HL-60/S4 treated with phorbol 12-myristate 13-acetate at 8.2 ng/mL for 4 days and 3 days (cell line): Measurements from ENCODE around the gene DPYSL4.

Experiments used
- in situ Hi-C: fragments of 300-500 bp; cut with MboI; formaldehyde crosslinking; loops from 2 replicates; pipeline ENCODE4 v1.15.0; 2022; ENCODE audit warnings: low sequenced_read_pairs

DPYSL4 gene

DNA sequence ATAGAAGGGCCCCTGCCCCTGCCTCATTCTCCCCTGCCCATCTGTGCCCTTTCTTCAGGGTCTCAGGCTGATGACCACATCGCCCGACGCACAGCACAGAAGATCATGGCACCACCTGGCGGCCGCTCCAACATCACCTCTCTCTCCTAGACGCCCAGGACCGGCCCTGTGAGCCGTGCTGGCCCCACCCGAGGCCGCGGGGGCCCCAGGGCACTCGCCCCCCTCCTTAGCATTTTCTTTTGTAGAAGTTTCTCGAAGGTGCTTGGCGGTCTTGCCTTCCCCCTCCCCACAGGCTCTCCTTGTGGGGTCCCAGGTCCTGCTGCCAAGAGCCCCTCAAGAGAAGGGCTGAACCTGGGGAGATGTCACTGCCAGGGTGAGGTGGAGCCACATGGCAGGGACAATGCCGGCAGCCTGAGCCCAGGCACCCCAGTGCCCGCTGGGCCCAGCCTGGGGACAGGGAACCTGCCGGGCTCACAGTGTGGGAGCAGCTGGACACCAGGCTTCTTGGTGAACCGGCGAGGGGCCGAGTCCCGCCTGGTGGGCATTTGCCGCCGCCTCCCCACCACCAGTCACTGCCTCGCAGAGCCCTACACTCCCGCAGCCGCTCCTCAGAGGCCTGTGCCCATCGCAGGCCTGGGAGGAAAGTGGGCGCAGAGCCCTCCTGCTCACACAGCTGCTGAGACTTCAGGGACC is 18.2 kb downstream of the DPYSL4 start:
- in situ Hi-C loops, result loop anchor here (25.0 kb wide), 1 partner anchor 432 kb away; no protein-coding TSS in a partner anchor

DNA sequence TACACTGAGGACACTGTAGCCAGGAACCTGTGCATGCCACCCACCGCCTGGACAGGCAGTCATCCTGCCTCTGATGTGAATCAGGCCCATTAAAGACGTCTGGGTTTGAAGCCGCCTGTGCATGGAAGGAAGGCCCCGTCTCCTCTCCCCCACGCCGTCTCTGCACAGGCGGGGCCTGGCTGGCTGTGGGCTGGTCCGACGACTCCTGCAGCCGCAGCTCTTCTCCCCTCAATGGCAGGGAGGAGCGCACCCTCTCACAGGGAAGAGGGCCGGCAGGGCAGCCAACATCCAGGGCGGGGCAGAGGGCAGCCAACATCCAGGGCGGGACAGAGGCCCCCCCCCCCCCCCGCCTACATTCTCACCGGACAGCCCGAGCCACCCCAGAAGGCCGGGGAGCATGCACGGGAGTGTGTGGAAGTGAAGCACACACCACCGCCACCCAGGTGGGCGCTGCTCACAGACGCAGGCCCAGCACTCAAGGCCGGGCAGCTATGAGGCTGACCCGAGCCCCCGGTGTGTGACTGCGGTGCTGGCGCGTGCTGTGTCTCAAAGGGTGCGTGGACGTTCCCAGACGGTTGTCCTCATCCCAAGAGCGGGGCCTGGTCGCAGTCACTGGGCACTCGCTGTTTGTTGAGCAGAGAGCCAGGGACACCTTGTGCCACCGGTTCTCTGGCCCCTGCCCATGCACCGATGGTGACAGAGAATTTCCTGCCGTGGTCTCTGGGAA is 19.1 kb downstream of the DPYSL4 start:
- in situ Hi-C loops, result loop anchor here (25.0 kb wide), 1 partner anchor 431 kb away; no protein-coding TSS in a partner anchor

GRCh38 chr10:132206377-132206745 is 19.6 kb downstream of the DPYSL4 start:
- in situ Hi-C loops, result loop anchor here (25.0 kb wide), 1 partner anchor 431 kb away; no protein-coding TSS in a partner anchor

DNA sequence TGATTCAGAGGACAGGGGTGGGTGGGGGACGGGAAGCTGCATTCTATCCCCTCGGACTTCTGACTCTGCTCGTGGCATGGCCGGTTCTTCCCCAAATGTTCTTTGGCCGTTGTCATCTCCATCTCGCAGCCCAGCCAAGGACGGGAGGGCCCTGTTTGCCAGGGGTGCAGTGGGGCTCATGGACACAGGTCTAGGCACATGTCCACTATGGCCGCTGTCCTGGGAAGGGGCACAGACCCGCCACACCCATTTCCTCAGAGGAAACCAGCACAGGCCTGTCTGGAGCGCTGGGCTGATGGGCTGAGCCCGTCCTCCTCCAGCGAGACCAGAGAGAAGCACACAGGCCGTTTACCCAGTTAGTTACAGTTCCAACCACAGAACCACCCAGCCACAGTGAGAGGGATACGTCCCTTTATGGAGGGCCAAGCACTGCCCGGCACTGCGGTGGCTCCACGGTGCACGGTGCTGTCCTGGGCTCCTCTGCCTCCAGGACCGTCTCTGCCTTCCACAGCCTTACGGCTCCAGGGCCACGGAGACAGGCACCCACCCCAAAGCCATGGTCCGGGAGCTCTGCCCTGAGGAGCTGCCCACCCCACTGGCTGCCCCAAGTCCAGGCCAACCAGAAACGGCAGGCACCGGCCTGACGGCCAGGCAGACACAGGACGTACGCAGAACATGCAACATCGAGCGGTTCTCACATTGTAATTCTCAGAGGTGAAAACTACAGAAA is 20.2 kb downstream of the DPYSL4 start:
- in situ Hi-C loops, result loop anchor here (25.0 kb wide), 1 partner anchor 430 kb away; no protein-coding TSS in a partner anchor

DNA sequence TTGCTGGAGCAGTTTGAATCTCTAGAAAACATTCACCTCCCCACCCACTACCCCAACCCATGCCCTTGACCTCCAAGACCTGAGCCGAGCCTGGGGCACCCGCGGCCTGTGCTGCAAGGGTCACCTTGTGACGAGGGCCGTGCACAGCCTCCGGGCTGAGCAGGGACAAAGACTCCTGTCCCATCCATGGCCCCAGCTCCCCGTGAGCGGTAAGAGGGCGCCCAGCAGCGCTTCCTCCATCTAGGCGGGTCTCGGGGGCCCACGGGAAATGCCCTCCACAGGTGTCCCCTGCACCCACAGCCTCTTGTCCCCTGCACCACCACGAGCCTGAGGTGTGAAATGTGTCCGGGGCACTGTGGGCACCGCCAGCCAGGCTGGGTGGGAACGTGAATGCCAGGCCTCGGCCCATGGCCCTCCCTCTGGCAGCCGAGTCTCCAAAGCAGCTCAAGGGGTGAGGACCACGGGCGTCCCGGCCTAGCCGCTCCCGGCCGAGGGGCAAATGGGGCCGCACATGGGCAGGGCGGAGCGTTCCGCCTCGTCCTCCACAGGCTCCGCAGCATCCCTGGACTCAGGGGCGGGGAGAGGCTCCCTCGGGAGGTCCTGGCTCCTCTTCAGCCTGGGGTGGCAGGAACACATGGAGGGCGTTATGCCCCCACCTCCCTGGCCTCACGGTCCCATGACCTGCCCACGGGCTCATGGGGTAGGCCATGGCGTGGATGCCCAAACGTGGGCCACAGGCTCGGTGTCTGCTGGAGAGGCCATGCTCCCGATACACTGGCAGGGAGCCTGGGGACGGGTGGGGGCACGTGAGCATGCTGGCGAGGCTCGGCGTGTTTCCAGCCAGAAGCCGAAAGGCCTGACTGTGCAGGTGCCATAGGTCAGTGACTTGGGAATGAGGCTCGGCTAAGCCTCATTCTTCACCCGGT is 21.1 kb downstream of the DPYSL4 start:
- in situ Hi-C loops, result loop anchor here (25.0 kb wide), 1 partner anchor 430 kb away; no protein-coding TSS in a partner anchor

DNA sequence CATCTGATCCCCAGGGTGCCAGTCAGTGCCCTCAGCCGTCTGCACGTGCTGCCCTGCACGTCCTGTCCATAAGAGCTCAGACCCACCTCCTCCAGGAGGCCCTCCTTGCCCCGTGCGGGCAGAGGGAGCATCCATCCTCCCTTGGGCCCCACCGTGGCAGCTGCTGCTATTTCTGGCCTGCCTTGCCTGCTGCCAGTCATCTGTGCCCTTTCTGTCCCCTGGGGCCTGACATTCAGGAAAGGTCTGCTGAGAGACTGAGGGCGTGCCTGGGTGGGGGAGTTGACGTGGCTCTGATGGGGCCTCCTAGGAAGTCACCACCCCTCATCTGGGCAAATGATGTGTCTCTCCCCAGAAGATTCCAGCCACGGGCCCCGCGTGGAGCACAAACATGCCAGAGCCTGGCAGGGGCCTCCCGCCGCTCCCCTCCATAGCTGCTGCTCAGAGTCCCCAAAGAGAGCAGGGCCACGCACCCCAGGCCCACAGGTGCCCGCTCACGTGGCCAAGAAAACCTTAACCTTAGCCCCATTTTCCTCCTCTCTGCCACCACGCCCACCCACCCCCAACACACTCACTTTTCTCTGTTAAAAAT is 21.8 kb downstream of the DPYSL4 start:
- in situ Hi-C loops, result loop anchor here (25.0 kb wide), 1 partner anchor 429 kb away; no protein-coding TSS in a partner anchor

- in situ Hi-C loops, result loop anchor here (25.0 kb wide), 1 partner anchor 428 kb away; no protein-coding TSS in a partner anchor
Observed at GRCh38 chr10:132209130-132209529, 22.4 kb downstream of the DPYSL4 start.

GRCh38 chr10:132209978-132210530 is 23.3 kb downstream of the DPYSL4 start:
- in situ Hi-C loops, result loop anchor here (25.0 kb wide), 1 partner anchor 427 kb away; no protein-coding TSS in a partner anchor

DNA sequence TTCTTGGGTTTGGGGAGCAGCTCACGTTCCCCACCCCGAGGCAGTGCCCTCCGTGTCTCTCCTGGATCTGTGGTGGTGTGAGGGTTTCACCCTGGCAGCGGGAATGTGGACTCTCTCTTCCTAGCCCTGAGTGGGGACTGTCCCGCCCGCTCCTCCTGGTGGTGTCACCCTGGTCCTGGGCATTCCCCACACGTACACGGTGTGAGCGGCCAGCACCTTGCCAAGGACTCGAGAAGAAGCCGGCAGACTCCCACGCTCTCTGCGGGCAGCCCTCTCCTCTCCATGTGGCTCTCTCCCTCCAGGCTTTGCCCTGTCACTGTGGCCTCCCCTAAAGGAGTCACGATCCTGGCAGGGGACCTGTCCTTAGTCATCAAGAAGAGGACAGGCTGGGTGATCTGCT is 24.0 kb downstream of the DPYSL4 start:
- in situ Hi-C loops, result loop anchor here (25.0 kb wide), 1 partner anchor 427 kb away; no protein-coding TSS in a partner anchor

- in situ Hi-C loops, result loop anchor here (25.0 kb wide), 1 partner anchor 426 kb away; no protein-coding TSS in a partner anchor
Observed at GRCh38 chr10:132211246-132211645, 24.5 kb downstream of the DPYSL4 start.

- in situ Hi-C loops, result loop anchor here (25.0 kb wide), 1 partner anchor 424 kb away; no protein-coding TSS in a partner anchor
Observed at GRCh38 chr10:132212816-132213215, 26.1 kb downstream of the DPYSL4 start.

DNA sequence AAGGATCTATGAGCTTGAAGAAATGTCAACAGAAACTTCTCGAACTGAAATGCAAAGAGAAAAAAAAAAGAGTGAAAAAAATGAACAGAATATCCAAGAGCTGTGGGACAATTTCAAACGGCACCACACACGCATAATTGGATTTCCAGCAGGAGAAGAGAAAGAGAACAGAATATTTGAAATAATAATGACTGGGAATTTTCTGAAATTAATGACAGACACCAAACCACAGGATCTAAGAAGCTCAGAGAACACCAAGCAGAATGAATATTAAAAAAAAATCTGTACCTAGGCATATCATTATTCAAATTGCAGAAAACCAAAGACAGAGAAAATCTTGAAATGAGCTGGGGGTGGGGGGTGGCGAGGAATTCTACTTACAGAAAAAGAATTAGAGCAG is 27.2 kb downstream of the DPYSL4 start:
- in situ Hi-C loops, result loop anchor here (25.0 kb wide), 1 partner anchor 423 kb away; no protein-coding TSS in a partner anchor

- in situ Hi-C loops, result loop anchor here (25.0 kb wide), 1 partner anchor 421 kb away; no protein-coding TSS in a partner anchor
Observed at GRCh38 chr10:132216441-132216840, 29.7 kb downstream of the DPYSL4 start.

DNA sequence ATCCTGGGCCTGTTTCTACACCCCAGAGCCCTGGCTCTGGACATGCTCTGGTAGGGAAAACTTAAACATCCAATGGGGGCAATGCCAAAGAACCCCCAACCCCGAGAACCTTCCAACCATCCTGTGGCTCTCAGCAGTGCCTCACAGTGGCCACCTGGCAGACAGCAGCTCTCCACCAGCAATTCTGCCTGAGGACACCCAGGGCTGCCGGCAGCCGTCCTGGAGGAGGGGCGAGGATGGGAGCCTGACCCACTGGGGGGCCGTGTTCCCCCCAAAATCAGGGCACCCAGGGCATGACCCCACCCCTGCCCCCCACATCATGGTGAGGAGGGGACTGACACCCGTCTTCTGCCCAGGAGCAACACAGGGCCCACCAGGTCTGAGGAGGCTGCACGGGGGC is 32.7 kb downstream of the DPYSL4 start:
- in situ Hi-C loops, result loop anchor here (25.0 kb wide), 1 partner anchor 418 kb away; no protein-coding TSS in a partner anchor

DNA sequence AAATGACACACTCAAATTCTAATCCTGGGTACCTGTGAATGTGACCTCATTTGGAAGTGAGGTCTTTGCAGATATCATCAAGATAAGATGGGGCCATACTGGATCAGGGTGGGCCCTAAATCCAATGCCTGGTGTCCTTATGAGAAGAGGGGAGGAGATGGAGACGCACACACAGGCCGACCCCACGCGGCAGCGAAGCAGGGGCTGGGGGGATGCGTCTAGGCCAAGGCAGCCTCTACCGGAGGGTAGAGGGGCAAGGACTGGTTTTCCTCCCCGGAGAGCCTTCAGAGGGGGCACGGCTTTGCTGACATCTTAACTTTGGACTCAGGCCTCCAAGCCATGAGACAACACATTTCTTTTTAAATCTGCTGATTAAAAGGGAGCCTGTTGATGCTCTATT is 33.3 kb downstream of the DPYSL4 start:
- in situ Hi-C loops, result loop anchor here (10.0 to 25.0 kb wide), 2 partner anchors 235 to 417 kb away; no protein-coding TSS in a partner anchor

GRCh38 chr10:132220996-132221395 is 34.2 kb downstream of the DPYSL4 start:
- in situ Hi-C loops, result loop anchor here (10.0 to 25.0 kb wide), 2 partner anchors 234 to 416 kb away; no protein-coding TSS in a partner anchor

DNA sequence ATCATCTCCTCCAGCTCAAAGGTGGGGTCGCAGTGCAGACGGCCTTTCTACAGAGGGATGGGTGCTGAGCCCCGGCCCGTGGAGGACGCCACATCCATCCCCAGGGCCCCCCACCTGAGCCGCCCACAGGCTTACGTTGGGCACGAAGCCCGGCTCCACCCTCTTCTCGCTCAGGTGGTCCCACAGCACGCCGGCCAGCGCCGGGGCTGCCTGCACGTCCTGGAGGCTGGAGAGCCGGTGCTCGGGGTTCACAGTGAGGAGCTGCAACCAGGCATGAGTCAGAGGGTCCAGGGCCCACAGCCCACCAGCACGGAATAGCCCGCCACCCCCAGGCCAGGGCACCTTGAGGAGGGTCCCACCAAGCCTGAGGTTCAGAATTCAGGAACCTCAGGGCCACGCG is 36.0 kb downstream of the DPYSL4 start:
- in situ Hi-C loops, result loop anchor here (10.0 to 25.0 kb wide), 2 partner anchors 232 to 415 kb away; no protein-coding TSS in a partner anchor

DNA sequence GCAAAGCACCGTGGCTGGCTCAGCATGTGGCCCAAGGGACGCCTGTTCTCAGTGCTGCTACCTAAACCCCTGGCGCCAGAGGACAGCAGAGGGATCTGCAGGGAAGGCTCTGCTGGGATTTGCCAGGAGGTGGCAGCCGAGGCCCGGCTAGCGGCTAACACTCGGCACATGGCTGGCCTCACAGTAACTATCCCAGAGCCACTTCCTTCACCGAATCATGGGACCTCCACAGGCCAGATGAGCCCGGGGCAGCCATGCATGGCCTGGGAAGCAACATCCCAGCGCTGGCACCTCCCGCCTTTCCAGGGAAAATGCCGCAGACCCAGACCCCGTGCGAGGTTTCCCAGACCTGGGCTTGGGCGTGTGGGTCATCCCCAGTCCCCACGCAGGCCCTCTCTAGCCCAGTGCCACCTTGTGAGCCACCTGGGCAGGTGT is 36.4 kb downstream of the DPYSL4 start:
- in situ Hi-C loops, result loop anchor here (10.0 to 25.0 kb wide), 2 partner anchors 232 to 414 kb away; no protein-coding TSS in a partner anchor
